HepG2 (cell line): Measurements from ENCODE around the gene CEP20. TPM values are rescaled to one million over a fixed set of nuclear protein-coding genes. Genes with fewer than 3 reads are reported as not detected.

Source experiments
- BORCS8-MEF2B ChIP-seq: sonication (generic); formaldehyde crosslinking; IDR thresholded peaks from 2 replicates; pipeline ENCODE4 v1.8.0; 2022; ENCODE audit warnings: mild to moderate bottlenecking, missing genetic modification reagents
- ELF3 ChIP-seq: IDR thresholded peaks from 2 replicates; pipeline ENCODE4 v1.6.1; 2016; ENCODE audit warnings: missing genetic modification reagents, missing compliant biosample characterization
- HIC2 ChIP-seq: sonication (generic); formaldehyde crosslinking; IDR thresholded peaks from 2 replicates; pipeline ENCODE4 v1.9.0; 2022; ENCODE audit warnings: low read depth, missing genetic modification reagents
- HMG20A ChIP-seq: IDR thresholded peaks from 2 replicates; pipeline ENCODE4 v1.6.1; 2016; ENCODE audit warnings: borderline replicate concordance
- LCORL ChIP-seq, 2 experiments: fragments of 450-650 bp in 1 of 2; sonication (generic) in 1 of 2; formaldehyde crosslinking in 1 of 2; IDR thresholded peaks; 2 replicates each; pipeline versions ENCODE4 v1.5.0 to v1.6.1; 2017 to 2020; ENCODE audit warnings: antibody characterized with exemption in 1 of 2, missing genetic modification reagents in 1 of 2
- PCBP1 ChIP-seq: fragments of 200-400 bp; formaldehyde crosslinking; IDR thresholded peaks from 2 replicates; pipeline ENCODE4 v1.6.1; 2017; ENCODE audit warnings: mild to moderate bottlenecking, low read depth, low read length, borderline replicate concordance
- PRDM4 ChIP-seq: sonication (generic); formaldehyde crosslinking; IDR thresholded peaks from 2 replicates; pipeline ENCODE4 v1.9.0; 2021; ENCODE audit warnings: missing genetic modification reagents, borderline replicate concordance
- RNF219 ChIP-seq: sonication (generic); formaldehyde crosslinking; IDR thresholded peaks from 2 replicates; pipeline ENCODE4 v1.5.0; 2020; ENCODE audit warnings: mild to moderate bottlenecking, missing genetic modification reagents
- SCMH1 ChIP-seq: sonication (generic); formaldehyde crosslinking; IDR thresholded peaks from 2 replicates; pipeline ENCODE4 v1.9.0; 2021; ENCODE audit warnings: missing genetic modification reagents, mild to moderate bottlenecking, borderline replicate concordance
- SETDB1 ChIP-seq: sonication (generic); formaldehyde crosslinking; IDR thresholded peaks from 2 replicates; pipeline ENCODE4 v1.5.1; 2020; ENCODE audit warnings: missing genetic modification reagents, mild to moderate bottlenecking, borderline replicate concordance
- SMYD3 ChIP-seq: sonication (generic); formaldehyde crosslinking; IDR thresholded peaks from 2 replicates; pipeline ENCODE4 v1.8.1; 2023; ENCODE audit warnings: mild to moderate bottlenecking, missing genetic modification reagents
- SOX5 ChIP-seq: IDR thresholded peaks from 2 replicates; pipeline ENCODE4 v1.6.1; 2016; ENCODE audit warnings: borderline replicate concordance
- TARDBP ChIP-seq: sonication (generic); formaldehyde crosslinking; IDR thresholded peaks from 2 replicates; pipeline ENCODE4 v1.8.0; 2022; ENCODE audit warnings: mild to moderate bottlenecking, missing genetic modification reagents
- ZNF354B ChIP-seq: sonication (generic); formaldehyde crosslinking; IDR thresholded peaks from 2 replicates; pipeline ENCODE4 v1.8.0; 2022; ENCODE audit warnings: mild to moderate bottlenecking, missing genetic modification reagents
- ZNF549 ChIP-seq: sonication (generic); formaldehyde crosslinking; IDR thresholded peaks from 2 replicates; pipeline ENCODE4 v1.5.0; 2020; ENCODE audit warnings: missing genetic modification reagents
- ZNF766 ChIP-seq: sonication (generic); formaldehyde crosslinking; IDR thresholded peaks from 2 replicates; pipeline ENCODE4 v1.5.0; 2020; ENCODE audit warnings: missing genetic modification reagents, borderline replicate concordance
- ZNF782 ChIP-seq: sonication (generic); formaldehyde crosslinking; IDR thresholded peaks from 2 replicates; pipeline ENCODE4 v1.4.0; 2020; ENCODE audit warnings: missing genetic modification reagents, mild to moderate bottlenecking, borderline replicate concordance
- ZNF790 ChIP-seq: sonication (generic); formaldehyde crosslinking; IDR thresholded peaks from 2 replicates; pipeline ENCODE4 v1.8.0; 2022; ENCODE audit warnings: missing genetic modification reagents, mild to moderate bottlenecking, borderline replicate concordance
- polyA plus RNA-seq, 8 experiments: library from polyadenylated mRNA; depleted of rRNA in 3 of 8; stranded (reverse) in 7 of 8; unstranded in 1 of 8; fragments of >200 nt; fragmentation: Illumina TruSeq in 4 of 8; extraction: Trizol in 4 of 8; gene quantifications; 2 replicates each; pipeline versions ENCODE4 v1.2.1 to v1.2.3, GENCODE V29; 2011 to 2016; ENCODE audit warnings: low read depth in 4 of 8, missing spikeins in 1 of 8, mixed read lengths in 1 of 8; ENCODE audit not compliant: insufficient read depth in 1 of 8
- total RNA-seq, 5 experiments: library from RNA; depleted of rRNA; stranded (reverse); fragments of >200 nt; fragmentation: Illumina TruSeq; extraction: Trizol; gene quantifications; 2 replicates each; pipeline ENCODE4 v1.2.3, GENCODE V29; 2016; ENCODE audit warnings: low read depth in 1 of 5
- TF ChIP-seq, protein P1 (sequence below): sonication (generic); formaldehyde crosslinking; IDR thresholded peaks from 2 replicates; pipeline ENCODE4 v1.4.0; 2020; ENCODE audit warnings: mild to moderate bottlenecking, missing genetic modification reagents

CEP20 gene
- total and polyA plus RNA-seq, 2 of the 13 experiments (the other 11 are each of a cell fraction or from before 2014, with no cell fraction given) = 53.0 to 54.1 TPM

DNA sequence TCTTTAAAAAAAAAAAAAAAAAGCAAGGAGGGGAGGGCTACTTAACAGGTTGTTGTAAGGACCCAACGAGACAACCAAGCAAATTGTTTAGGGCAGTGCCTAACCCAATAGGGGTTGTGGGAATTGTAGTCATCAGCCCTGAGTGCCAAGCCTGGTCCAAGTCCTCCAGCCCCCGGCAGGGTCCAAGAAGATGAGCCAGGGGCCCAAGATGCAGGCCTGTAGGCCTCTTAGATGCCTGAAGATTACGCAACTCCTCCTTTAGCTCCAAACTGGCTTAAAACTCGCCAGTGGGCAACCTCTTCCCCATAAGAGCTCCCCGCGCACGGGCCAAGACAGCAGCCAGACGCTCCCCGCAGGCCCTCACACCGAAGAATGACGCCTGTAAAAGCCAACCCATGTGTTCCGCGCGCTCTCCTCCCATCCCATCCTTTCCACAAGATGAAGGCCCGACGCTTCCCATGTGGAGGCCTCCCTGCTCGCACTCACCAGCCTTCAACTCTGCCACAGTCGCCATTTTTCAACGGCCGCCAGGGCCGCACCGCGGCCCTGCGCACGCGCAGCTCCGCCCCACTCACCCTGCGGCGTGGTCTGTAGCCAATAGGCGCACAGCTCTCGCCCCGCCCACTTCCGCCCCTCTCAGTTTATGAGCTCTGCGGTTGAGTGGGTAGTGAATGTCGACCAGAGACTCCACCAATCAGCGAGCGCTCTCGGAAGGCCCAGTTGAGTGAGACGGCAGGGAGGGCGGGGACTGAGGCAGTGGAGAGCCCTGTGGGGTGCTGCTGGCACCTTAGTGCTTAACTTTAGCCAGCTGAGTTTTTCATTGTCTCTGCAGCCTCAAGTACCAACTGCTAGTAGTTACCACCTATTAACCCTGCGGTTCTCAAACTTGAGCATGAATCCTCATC is at the start of gene CEP20 (continued):
- TF ChIP-seq ZNF790 (CRISPR knock-in tag) = 0 out of 2 replicates have a peak, but pooled peaks have one; percentile 70
- 0 out of 2 replicates have a peak, but pooled peaks have one; percentile 3 for TF ChIP-seq HIC2
- no peak for TF ChIP-seq SMYD3
- no peak for TF ChIP-seq SETDB1 (CRISPR knock-in tag)
- no peak for TF ChIP-seq LCORL (IDR thresholded peaks at IDR 0.05)
- TF ChIP-seq LCORL (CRISPR knock-in tag; IDR thresholded peaks at IDR 0.05) = no peak
- no peak for TF ChIP-seq PCBP1
- no peak for TF ChIP-seq HMG20A (CRISPR knock-in tag)
- TF ChIP-seq RNF219 = no peak
- TF ChIP-seq ZNF782 (CRISPR knock-in tag) = no peak; the same call in 1 of the 2 replicates
- peak; percentile 21; the same call in 1 of the 2 replicates for TF ChIP-seq ELF3 (CRISPR knock-in tag)
- TF ChIP-seq SOX5 (CRISPR knock-in tag) = no peak; the same call in 1 of the 2 replicates
- 0 out of 2 replicates have a peak, but pooled peaks have one; percentile 30 for TF ChIP-seq PRDM4 (CRISPR knock-in tag)
- TF ChIP-seq SCMH1 (CRISPR knock-in tag) = no peak
- TF ChIP-seq, protein P1, sequence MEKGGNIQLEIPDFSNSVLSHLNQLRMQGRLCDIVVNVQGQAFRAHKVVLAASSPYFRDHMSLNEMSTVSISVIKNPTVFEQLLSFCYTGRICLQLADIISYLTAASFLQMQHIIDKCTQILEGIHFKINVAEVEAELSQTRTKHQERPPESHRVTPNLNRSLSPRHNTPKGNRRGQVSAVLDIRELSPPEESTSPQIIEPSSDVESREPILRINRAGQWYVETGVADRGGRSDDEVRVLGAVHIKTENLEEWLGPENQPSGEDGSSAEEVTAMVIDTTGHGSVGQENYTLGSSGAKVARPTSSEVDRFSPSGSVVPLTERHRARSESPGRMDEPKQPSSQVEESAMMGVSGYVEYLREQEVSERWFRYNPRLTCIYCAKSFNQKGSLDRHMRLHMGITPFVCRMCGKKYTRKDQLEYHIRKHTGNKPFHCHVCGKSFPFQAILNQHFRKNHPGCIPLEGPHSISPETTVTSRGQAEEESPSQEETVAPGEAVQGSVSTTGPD (CRISPR knock-in tag) = no peak
- TF ChIP-seq ZNF766 = peak; percentile 71; the same call in 1 of the 2 replicates
- TF ChIP-seq BORCS8-MEF2B (CRISPR knock-in tag) = no peak
- TF ChIP-seq ZNF354B (CRISPR knock-in tag) = peak; percentile 81; the same call in 1 of the 2 replicates
- TF ChIP-seq TARDBP (CRISPR knock-in tag) = peak; percentile 62; the same call in 1 of the 2 replicates
- no peak for TF ChIP-seq ZNF549
